Naive thymus-derived CD4-positive, alpha-beta T cell (primary cell): ENCODE measurements around the gene PFN4. TPM values are rescaled to one million over a fixed set of nuclear protein-coding genes. Genes with fewer than 3 reads are reported as not detected.
"Not testable (repeated sequence)": the region's sequence is repeated elsewhere in the genome, so short reads cannot be mapped to it uniquely, and the experiment has no call there.

Source experiments
- ATAC-seq: fragments of 150-1000 bp; cut with Tn5 transposase; 2 replicates; pipeline ENCODE4 v1.10.0; 2021; ENCODE audit warnings: mild to moderate bottlenecking, moderate library complexity
- CTCF ChIA-PET: fragments of 350-600 bp; sonication (Branson Sonifier 250); formaldehyde crosslinking; loops from one replicate; lab custom pipeline; 2021; ENCODE audit warnings: antibody characterized with exemption; lab: Charles Lee
- POLR2A ChIA-PET: fragments of 350-600 bp; sonication (Branson Sonifier 250); formaldehyde crosslinking; loops from one replicate; lab custom pipeline; 2021; ENCODE audit warnings: antibody characterized with exemption, inconsistent platforms; lab: Charles Lee
- DNase-seq, 9 donors: peaks; one replicate each; pipeline versions ENCODE4 v3.0.0 to v3.0.0-alpha.2; 2020 to 2022; ENCODE audit warnings: mixed read lengths in 1 of 9
- H3K27ac ChIP-seq: one replicate; pipeline ENCODE4 v1.7.0; 2013; ENCODE audit warnings: mild to moderate bottlenecking, low read depth, low read length, moderate library complexity
- H3K27me3 ChIP-seq, 2 donors: one replicate each; pipeline ENCODE4 v1.7.0; 2013; ENCODE audit warnings: low read length in 2 of 2, mild to moderate bottlenecking in 2 of 2, moderate library complexity in 2 of 2; ENCODE audit not compliant: control insufficient read depth in 2 of 2, insufficient read depth in 2 of 2
- H3K36me3 ChIP-seq, 3 experiments: 1 replicate in 2 of 3; 2 replicates in 1 of 3; pipeline ENCODE4 v1.7.0; 2013; ENCODE audit warnings: low read length in 3 of 3, mild to moderate bottlenecking in 3 of 3, moderate library complexity in 1 of 3; ENCODE audit not compliant: insufficient read depth in 3 of 3, control insufficient read depth in 2 of 3
- H3K4me1 ChIP-seq, 2 donors: one replicate each; pipeline ENCODE4 v1.7.0; 2013; ENCODE audit warnings: low read length in 2 of 2, mild to moderate bottlenecking in 2 of 2, moderate library complexity in 1 of 2; ENCODE audit not compliant: control insufficient read depth in 2 of 2, insufficient read depth in 2 of 2
- H3K4me3 ChIP-seq: 2 replicates; pipeline ENCODE4 v1.7.0; 2013; ENCODE audit warnings: mild to moderate bottlenecking, low read length
- H3K9me3 ChIP-seq, 3 experiments: 1 replicate in 2 of 3; 2 replicates in 1 of 3; pipeline ENCODE4 v1.7.0; 2013; ENCODE audit warnings: low read length in 3 of 3; ENCODE audit not compliant: control insufficient read depth in 2 of 3
- H3K27ac Mint-ChIP-seq, 9 donors: one replicate each; pipeline ENCODE4 v1.8.0; 2020 to 2022; ENCODE audit warnings: mixed read lengths in 9 of 9, mild to moderate bottlenecking in 8 of 9, moderate library complexity in 5 of 9, inconsistent platforms in 2 of 9
- H3K27me3 Mint-ChIP-seq, 5 donors: one replicate each; pipeline ENCODE4 v1.8.0; 2021 to 2022; ENCODE audit warnings: mixed read lengths in 5 of 5, mild to moderate bottlenecking in 1 of 5
- H3K36me3 Mint-ChIP-seq, 5 donors: one replicate each; pipeline ENCODE4 v1.8.0; 2020 to 2022; ENCODE audit warnings: mixed read lengths in 5 of 5, mild to moderate bottlenecking in 3 of 5, inconsistent platforms in 1 of 5
- H3K4me1 Mint-ChIP-seq, 7 donors: one replicate each; pipeline ENCODE4 v1.8.0; 2020 to 2022; ENCODE audit warnings: mixed read lengths in 7 of 7, mild to moderate bottlenecking in 3 of 7, inconsistent platforms in 1 of 7
- H3K4me3 Mint-ChIP-seq, 10 donors: one replicate each; pipeline ENCODE4 v1.8.0; 2020 to 2022; ENCODE audit warnings: mild to moderate bottlenecking in 10 of 10, mixed read lengths in 10 of 10, moderate library complexity in 6 of 10, inconsistent platforms in 2 of 10
- H3K9me3 Mint-ChIP-seq, 11 donors: one replicate each; pipeline ENCODE4 v1.8.0; 2020 to 2022; ENCODE audit warnings: mixed read lengths in 11 of 11, mild to moderate bottlenecking in 4 of 11, inconsistent platforms in 1 of 11, moderate library complexity in 1 of 11
- intact Hi-C, 2 donors: fragments of 100-400 bp; cut with micrococcal nuclease; formaldehyde crosslinking; loops; one replicate each; pipeline ENCODE4 v1.15.1; 2023
- polyA plus RNA-seq, 2 donors: library from polyadenylated mRNA; unstranded; fragments of 300-500 nt; fragmentation: Illumina TruSeq; gene quantifications; one replicate each; pipeline ENCODE4 v1.2.3, GENCODE V29; 2021
- total RNA-seq, 6 experiments: library from RNA in 5 of 6; stranded (reverse) in 5 of 6; gene quantifications; 1 replicate in 5 of 6; 2 replicates in 1 of 6; pipeline ENCODE4 v1.2.3 and lab custom pipeline; 2021 to 2026

The PFN4 gene
- total and polyA plus RNA-seq, 7 experiments from 2014 or later = not detected

GRCh38 chr2:24160761-24161160, 37.6 kb upstream of the PFN4 start:
- no peaks in the 10 kb centered on the region for H3K4me1 Mint-ChIP-seq
- Histone ChIP-seq H3K27me3 (no peaks in the 10 kb centered on the region), H3K36me3 (no peaks in the 10 kb centered on the region), H3K4me3 (no peak overlapping the region), H3K9me3 (no peaks in the 10 kb centered on the region), H3K4me1 (no peaks in the 10 kb centered on the region), H3K27ac (no peak overlapping the region)
- H3K4me3 Mint-ChIP-seq = no peak overlapping the region
- intact Hi-C loops = no loop called here
- ChIA-PET POLR2A (no interaction called here), CTCF (no interaction called here)
- peaks cover 0 to 9% (median 0%) of the 10 kb centered on the region in 11 donors for H3K9me3 Mint-ChIP-seq
- no peak for ATAC-seq
- no peak for DNase-seq
- H3K27ac Mint-ChIP-seq = no peak overlapping the region
- no peaks in the 10 kb centered on the region for H3K27me3 Mint-ChIP-seq
- H3K36me3 Mint-ChIP-seq = peaks cover 0 to 37% (median 21%) of the 10 kb centered on the region in 5 donors

GRCh38 chr2:24159708-24160107, 36.6 kb upstream of the PFN4 start:
- Histone ChIP-seq H3K4me1 (no peaks in the 10 kb centered on the region), H3K4me3 (no peak overlapping the region), H3K27me3 (no peaks in the 10 kb centered on the region), H3K9me3 (no peaks in the 10 kb centered on the region), H3K36me3 (no peaks in the 10 kb centered on the region), H3K27ac (no peak overlapping the region)
- DNase-seq (no peak), ATAC-seq (no peak)
- Mint-ChIP-seq H3K36me3 (peaks cover 0 to 37% (median 21%) of the 10 kb centered on the region in 5 donors), H3K9me3 (peaks cover 0 to 9% (median 0%) of the 10 kb centered on the region in 11 donors), H3K27ac (no peak overlapping the region), H3K27me3 (no peaks in the 10 kb centered on the region), H3K4me1 (no peaks in the 10 kb centered on the region), H3K4me3 (no peak overlapping the region)
- ChIA-PET CTCF (no interaction called here), POLR2A (no interaction called here)
- intact Hi-C loops = no loop called here

- Mint-ChIP-seq H3K27ac (no peak overlapping the region), H3K4me3 (no peak overlapping the region), H3K27me3 (no peaks in the 10 kb centered on the region), H3K4me1 (no peaks in the 10 kb centered on the region), H3K9me3 (peaks cover 0 to 9% (median 0%) of the 10 kb centered on the region in 11 donors), H3K36me3 (peaks cover 0 to 37% (median 26%) of the 10 kb centered on the region in 5 donors)
- Histone ChIP-seq H3K9me3 (no peaks in the 10 kb centered on the region), H3K27ac (no peak overlapping the region), H3K27me3 (no peaks in the 10 kb centered on the region), H3K4me3 (no peak overlapping the region), H3K4me1 (no peaks in the 10 kb centered on the region), H3K36me3 (no peaks in the 10 kb centered on the region)
- ATAC-seq = no peak
- DNase-seq = no peak
- ChIA-PET CTCF (no interaction called here), POLR2A (interaction anchor here (0.7 kb wide), 1 partner anchor 252 kb away, joined by 3 read pairs; no protein-coding TSS in a partner anchor)
- intact Hi-C loops = no loop called here
Observed at GRCh38 chr2:24158131-24158530, 35.0 kb upstream of the PFN4 start.

GRCh38 chr2:24153478-24153877, 30.3 kb upstream of the PFN4 start:
- POLR2A ChIA-PET = no interaction called here

GRCh38 chr2:24152413-24153197, 29.5 kb upstream of the PFN4 start:
- no peak overlapping the region for H3K27ac ChIP-seq
- no peaks in the 10 kb centered on the region for H3K4me1 ChIP-seq
- no peak overlapping the region for H3K4me3 Mint-ChIP-seq
- intact Hi-C loops = no loop called here
- ChIA-PET CTCF (no interaction called here), POLR2A (no interaction called here)
- no peaks in the 10 kb centered on the region for H3K4me1 Mint-ChIP-seq
- no peak for DNase-seq
- no peak overlapping the region for H3K27ac Mint-ChIP-seq
- peaks cover 2 to 17% (median 10%) of the 10 kb centered on the region in 11 donors for H3K9me3 Mint-ChIP-seq
- H3K36me3 ChIP-seq = no peaks in the 10 kb centered on the region
- no peaks in the 10 kb centered on the region for H3K27me3 ChIP-seq
- peaks cover 14 to 42% (median 29%) of the 10 kb centered on the region in 5 donors for H3K36me3 Mint-ChIP-seq
- no peak overlapping the region for H3K4me3 ChIP-seq
- no peak for ATAC-seq
- peaks cover 0 to 6% (median 0%) of the 10 kb centered on the region in 3 experiments for H3K9me3 ChIP-seq
- H3K27me3 Mint-ChIP-seq = no peaks in the 10 kb centered on the region

More at GRCh38 chr2:24153478-24153877, 30.3 kb upstream of the PFN4 start:
- Histone ChIP-seq H3K4me1 (no peaks in the 10 kb centered on the region), H3K27me3 (no peaks in the 10 kb centered on the region), H3K36me3 (no peaks in the 10 kb centered on the region), H3K27ac (no peak overlapping the region), H3K9me3 (no peaks in the 10 kb centered on the region), H3K4me3 (no peak overlapping the region)
- Mint-ChIP-seq H3K36me3 (peaks cover 7 to 40% (median 23%) of the 10 kb centered on the region in 5 donors), H3K4me3 (no peak overlapping the region), H3K27me3 (no peaks in the 10 kb centered on the region), H3K9me3 (peaks cover 1 to 9% (median 6%) of the 10 kb centered on the region in 11 donors), H3K27ac (no peak overlapping the region), H3K4me1 (no peaks in the 10 kb centered on the region)
- ATAC-seq (no peak), DNase-seq (no peak)
- CTCF ChIA-PET = no interaction called here
- intact Hi-C loops = no loop called here

GRCh38 chr2:24147364-24147763, 24.2 kb upstream of the PFN4 start:
- CTCF ChIA-PET = interaction anchor here (0.6 kb wide), 1 partner anchor 23 kb away, joined by 3 read pairs; no protein-coding TSS in a partner anchor
- Histone ChIP-seq H3K4me3 (no peak overlapping the region), H3K36me3 (no peaks in the 10 kb centered on the region), H3K27me3 (no peaks in the 10 kb centered on the region), H3K27ac (no peak overlapping the region), H3K9me3 (peaks cover 0 to 15% (median 3%) of the 10 kb centered on the region in 3 experiments), H3K4me1 (no peaks in the 10 kb centered on the region)
- no peak for DNase-seq
- no peaks in the 10 kb centered on the region for H3K4me1 Mint-ChIP-seq
- POLR2A ChIA-PET = no interaction called here
- H3K4me3 Mint-ChIP-seq = no peak overlapping the region
- peaks cover 2 to 34% (median 17%) of the 10 kb centered on the region in 11 donors for H3K9me3 Mint-ChIP-seq
- no peak overlapping the region for H3K27ac Mint-ChIP-seq
- peaks cover 14 to 49% (median 44%) of the 10 kb centered on the region in 5 donors for H3K36me3 Mint-ChIP-seq
- no peak for ATAC-seq
- intact Hi-C loops = no loop called here
- H3K27me3 Mint-ChIP-seq = no peaks in the 10 kb centered on the region

GRCh38 chr2:24140305-24140704, 17.2 kb upstream of the PFN4 start:
- H3K9me3 ChIP-seq, H3K9me3 Mint-ChIP-seq, H3K4me3 ChIP-seq, POLR2A ChIA-PET, H3K27me3 Mint-ChIP-seq, H3K36me3 ChIP-seq, intact Hi-C loops, H3K4me1 Mint-ChIP-seq, H3K27ac Mint-ChIP-seq, H3K27ac ChIP-seq, ATAC-seq, H3K27me3 ChIP-seq, CTCF ChIA-PET, H3K4me3 Mint-ChIP-seq, H3K4me1 ChIP-seq, DNase-seq: not testable (repeated sequence)
- H3K36me3 Mint-ChIP-seq = peaks cover 0 to 24% (median 13%) of the 10 kb centered on the region in 5 donors
